Activated T-cell treated with anti-CD3 and anti-CD28 coated beads, Interleukin-2, amount 50 U/mL, for 4 hours (primary cell): Measurements from ENCODE around the gene DCN. TPM values are rescaled to one million over a fixed set of nuclear protein-coding genes. Genes with fewer than 3 reads are reported as not detected.

Source experiments
- ATAC-seq, 2 donors: fragments of 200-7000 bp; cut with Tn5 transposase; one replicate each; pipeline ENCODE4 v1.10.0; 2021
- DNase-seq: peaks from one replicate; pipeline ENCODE4 v3.0.0-alpha.2; 2020
- H3K27me3 Mint-ChIP-seq: one replicate; pipeline ENCODE4 v1.8.0; 2021; ENCODE audit warnings: low read depth, mixed read lengths
- H3K36me3 Mint-ChIP-seq: one replicate; pipeline ENCODE4 v1.8.0; 2022; ENCODE audit warnings: mixed read lengths; ENCODE audit not compliant: insufficient read depth
- H3K4me1 Mint-ChIP-seq: one replicate; pipeline ENCODE4 v1.8.0; 2021; ENCODE audit warnings: low read depth, mixed read lengths
- H3K4me3 Mint-ChIP-seq: one replicate; pipeline ENCODE4 v1.8.0; 2021; ENCODE audit warnings: mild to moderate bottlenecking, moderate library complexity, mixed read lengths
- H3K9me3 Mint-ChIP-seq: one replicate; pipeline ENCODE4 v1.8.0; 2021; ENCODE audit warnings: mixed read lengths
- total RNA-seq, 3 donors: library from RNA; stranded (reverse); gene quantifications; one replicate each; pipeline ENCODE4 v1.2.1, GENCODE V29; 2021

Gene DCN
- total RNA-seq, 3 donors from 2014 or later, result 1.6 to 4.0 (median 3.4) TPM

DNA sequence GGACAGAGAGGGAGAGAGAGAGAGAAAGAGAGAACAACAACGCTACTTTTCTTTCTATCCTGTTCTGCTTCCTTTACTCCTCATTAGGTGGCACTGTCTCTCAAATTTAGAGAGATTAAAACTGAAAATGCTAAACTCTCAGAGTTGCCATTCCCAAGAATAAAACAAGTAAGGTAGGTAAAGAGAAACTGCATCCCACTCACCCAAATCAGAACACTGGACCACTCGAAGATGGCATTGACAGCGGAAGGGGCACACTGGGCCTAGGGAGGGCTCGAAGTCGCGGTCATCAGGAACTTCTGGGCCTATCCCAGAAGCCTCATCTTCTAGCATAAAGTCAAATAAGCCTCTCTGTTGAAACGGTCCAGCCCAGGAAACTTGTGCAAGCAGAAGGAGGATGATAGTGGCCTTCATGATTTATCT is 4.5 kb downstream of the DCN start:
- ATAC-seq, result no peak
- no peak for DNase-seq
- H3K36me3 Mint-ChIP-seq, result no peaks in the 10 kb centered on the region
- H3K27me3 Mint-ChIP-seq, result no peaks in the 10 kb centered on the region
- no peak overlapping the region for H3K4me3 Mint-ChIP-seq
- no peaks in the 10 kb centered on the region for H3K4me1 Mint-ChIP-seq
- H3K9me3 Mint-ChIP-seq, result no peaks in the 10 kb centered on the region

DNA sequence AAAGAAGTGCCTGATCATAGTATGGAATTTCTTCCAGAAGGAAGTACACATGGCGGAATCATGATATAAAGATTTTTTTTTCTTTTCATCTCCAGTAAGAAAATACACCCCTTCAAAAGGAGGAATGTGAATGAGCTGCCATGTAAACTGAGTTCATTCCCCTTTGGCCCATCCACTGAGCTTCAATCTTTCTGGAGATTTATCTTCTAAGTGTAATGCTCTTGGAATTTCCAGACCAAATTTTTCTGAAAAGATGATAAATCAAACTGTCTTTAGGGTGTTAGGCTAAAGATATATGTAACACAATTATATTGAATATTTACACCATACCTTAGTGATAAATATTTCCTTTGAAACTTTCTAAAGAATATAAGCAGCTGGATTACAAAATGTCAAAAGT is 5.2 kb downstream of the DCN start:
- H3K27me3 Mint-ChIP-seq, result no peaks in the 10 kb centered on the region
- no peak for ATAC-seq
- H3K36me3 Mint-ChIP-seq, result no peaks in the 10 kb centered on the region
- DNase-seq, result no peak
- H3K4me3 Mint-ChIP-seq, result no peak overlapping the region
- H3K9me3 Mint-ChIP-seq, result no peaks in the 10 kb centered on the region
- H3K4me1 Mint-ChIP-seq, result no peaks in the 10 kb centered on the region

DNA sequence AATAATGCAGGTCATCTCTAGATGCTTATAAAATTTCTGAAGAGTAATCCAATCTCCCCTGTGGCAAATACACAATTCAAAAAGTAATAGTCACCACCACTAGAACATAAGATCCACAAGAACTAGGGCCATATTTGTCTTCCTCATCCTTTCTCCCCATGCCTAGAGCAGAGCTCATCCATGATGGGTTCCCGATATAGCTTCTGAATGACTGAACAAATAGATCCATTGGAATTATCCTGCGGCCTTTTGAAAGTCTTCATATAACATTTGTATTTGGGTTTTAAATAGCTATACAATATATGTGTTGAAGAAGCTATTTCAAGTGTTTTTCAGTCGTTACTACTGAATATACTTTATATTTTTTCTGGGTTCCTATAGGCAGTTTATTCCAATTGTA is 5.7 kb downstream of the DCN start:
- ATAC-seq (no peak), DNase-seq (no peak)
- Mint-ChIP-seq H3K4me3 (no peak overlapping the region), H3K36me3 (no peaks in the 10 kb centered on the region), H3K4me1 (no peaks in the 10 kb centered on the region), H3K9me3 (no peaks in the 10 kb centered on the region), H3K27me3 (no peaks in the 10 kb centered on the region)

DNA sequence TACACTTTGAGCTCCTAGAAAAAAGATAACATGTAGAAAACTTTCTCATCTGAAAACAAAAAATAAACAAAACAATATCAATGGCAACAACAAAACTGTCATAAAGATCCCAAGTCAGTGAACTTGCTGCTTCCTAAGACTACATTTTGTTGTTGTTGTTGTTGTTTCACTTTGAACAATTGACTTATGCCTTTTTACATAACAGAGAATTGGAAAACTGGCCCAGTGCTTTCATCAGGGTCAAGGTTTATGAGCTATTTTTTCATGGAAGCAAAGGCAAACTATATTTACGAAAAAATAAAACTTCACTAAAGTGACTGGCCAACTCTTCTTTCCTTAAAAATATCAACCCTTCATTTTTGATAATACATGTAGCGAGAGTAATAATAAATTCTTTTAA is 6.3 kb downstream of the DCN start:
- no peaks in the 10 kb centered on the region for H3K4me1 Mint-ChIP-seq
- H3K36me3 Mint-ChIP-seq, result no peaks in the 10 kb centered on the region
- no peak overlapping the region for H3K4me3 Mint-ChIP-seq
- no peaks in the 10 kb centered on the region for H3K27me3 Mint-ChIP-seq
- DNase-seq, result no peak
- H3K9me3 Mint-ChIP-seq, result no peaks in the 10 kb centered on the region
- ATAC-seq, result no peak

DNA sequence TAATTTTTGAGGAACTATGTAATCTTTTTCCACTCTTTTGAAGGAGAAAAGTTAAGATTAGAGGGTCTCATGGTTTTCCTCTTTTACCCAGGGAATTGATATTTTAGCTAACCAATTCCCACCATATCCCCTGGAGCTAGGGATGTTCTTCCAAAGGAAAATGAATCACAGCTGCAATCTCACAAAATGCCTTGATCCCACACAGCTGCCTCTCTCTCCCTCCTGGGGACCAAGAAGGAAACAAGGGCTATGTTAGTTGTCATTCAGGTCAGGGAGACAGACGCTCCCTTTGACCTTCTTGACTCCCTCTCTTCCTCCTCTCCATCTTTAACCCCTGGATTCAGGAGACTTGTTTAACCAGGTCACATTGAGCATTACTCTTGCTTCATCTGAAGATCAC is 9.5 kb downstream of the DCN start:
- no peak for DNase-seq
- Mint-ChIP-seq H3K4me3 (no peak overlapping the region), H3K9me3 (no peaks in the 10 kb centered on the region)

DNA sequence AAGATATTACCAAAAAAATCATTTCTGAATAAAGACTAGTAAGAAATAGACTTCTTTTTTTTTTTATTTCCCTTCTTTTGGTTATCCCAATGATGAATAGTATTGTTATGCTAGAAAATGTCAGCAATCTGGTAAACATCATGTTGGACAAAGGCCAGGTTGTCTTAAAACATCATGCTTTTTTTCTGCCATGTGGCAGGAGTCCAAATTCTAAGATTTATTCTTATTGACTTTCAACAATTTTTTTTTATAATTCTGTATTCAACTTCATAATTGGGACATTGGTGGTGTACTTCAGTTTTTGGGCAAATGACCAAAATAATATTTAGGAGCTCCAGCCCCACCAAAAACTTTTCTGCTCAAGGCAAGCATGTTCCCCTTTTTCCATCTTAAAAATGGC is 10.5 kb downstream of the DCN start:
- H3K36me3 Mint-ChIP-seq, result no peaks in the 10 kb centered on the region
- no peaks in the 10 kb centered on the region for H3K27me3 Mint-ChIP-seq
- no peaks in the 10 kb centered on the region for H3K9me3 Mint-ChIP-seq
- no peak for DNase-seq
- no peak overlapping the region for H3K4me3 Mint-ChIP-seq
- ATAC-seq, result no peak
- no peaks in the 10 kb centered on the region for H3K4me1 Mint-ChIP-seq

More for the DNA sequence above, 9.5 kb downstream of the DCN start:
- no peak for ATAC-seq
- H3K36me3 Mint-ChIP-seq, result no peaks in the 10 kb centered on the region
- no peaks in the 10 kb centered on the region for H3K4me1 Mint-ChIP-seq
- H3K27me3 Mint-ChIP-seq, result no peaks in the 10 kb centered on the region

DNA sequence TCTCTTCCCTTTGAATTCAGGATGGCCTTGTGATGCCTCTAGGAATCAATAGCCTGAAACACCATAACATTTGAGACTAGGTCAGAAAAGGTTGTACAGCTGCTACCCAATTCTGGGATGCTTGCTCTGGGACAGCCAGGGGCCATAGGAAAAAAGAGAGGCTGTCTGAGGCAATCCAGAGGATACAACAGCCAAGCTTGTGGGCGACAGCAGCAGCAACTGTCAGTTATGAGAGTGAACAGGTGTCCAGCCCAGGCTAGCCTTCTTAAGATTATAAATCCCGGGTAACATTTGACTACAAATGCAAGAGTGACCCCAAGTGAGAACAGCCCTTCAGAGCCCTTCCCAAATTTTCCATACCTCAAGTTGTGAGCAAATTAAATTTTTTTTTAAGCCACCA is 11.1 kb downstream of the DCN start:
- H3K4me3 Mint-ChIP-seq, result no peak overlapping the region
- ATAC-seq (no peak), DNase-seq (no peak)
- no peaks in the 10 kb centered on the region for H3K27me3 Mint-ChIP-seq
- H3K9me3 Mint-ChIP-seq, result no peaks in the 10 kb centered on the region
- H3K4me1 Mint-ChIP-seq, result no peaks in the 10 kb centered on the region
- H3K36me3 Mint-ChIP-seq, result no peaks in the 10 kb centered on the region

DNA sequence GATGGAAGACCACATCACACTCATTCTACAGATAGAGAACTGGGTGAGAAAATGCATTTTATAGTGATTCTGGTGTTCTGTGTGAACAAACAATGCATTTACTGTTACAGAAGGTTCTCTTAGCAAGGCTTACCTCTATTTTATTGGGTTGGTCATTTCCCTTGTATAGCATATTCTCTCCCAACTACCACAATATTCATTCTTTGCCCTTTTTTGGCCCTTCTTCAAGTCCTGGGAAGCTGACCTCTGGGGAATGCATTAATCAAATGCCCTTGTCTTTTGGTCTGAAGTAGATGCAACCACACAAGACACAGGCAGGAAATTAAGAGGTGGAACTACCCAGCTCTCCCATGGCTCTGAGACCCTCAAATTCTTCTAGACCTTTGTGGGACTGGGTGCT is 19.5 kb downstream of the DCN start:
- ATAC-seq (no peak), DNase-seq (no peak)
- Mint-ChIP-seq H3K36me3 (no peaks in the 10 kb centered on the region), H3K4me3 (no peak overlapping the region), H3K27me3 (peaks cover 2% of the 10 kb centered on the region), H3K9me3 (no peaks in the 10 kb centered on the region), H3K4me1 (no peaks in the 10 kb centered on the region)

DNA sequence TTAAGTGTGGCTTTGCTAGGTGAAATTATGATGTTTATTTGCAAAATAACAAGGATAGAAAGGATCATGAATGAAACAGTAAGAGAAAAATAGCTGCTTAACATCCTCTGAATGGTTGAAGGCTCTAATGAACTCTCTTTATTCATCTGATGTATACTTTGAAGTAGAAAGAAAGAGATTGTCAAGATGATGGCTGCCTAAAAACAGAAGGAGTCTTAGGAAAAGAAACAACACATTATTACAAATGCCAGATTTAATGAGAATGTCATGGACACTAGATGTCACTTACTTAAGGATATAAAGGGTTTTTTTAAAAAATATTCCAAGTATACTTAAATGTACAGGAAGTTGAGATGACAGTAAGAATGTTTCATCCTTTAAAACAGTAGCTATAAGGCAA is 21.6 kb downstream of the DCN start:
- ATAC-seq (no peak), DNase-seq (no peak)
- peaks cover 2% of the 10 kb centered on the region for H3K27me3 Mint-ChIP-seq
- no peak overlapping the region for H3K4me3 Mint-ChIP-seq
- H3K36me3 Mint-ChIP-seq, result no peaks in the 10 kb centered on the region
- no peaks in the 10 kb centered on the region for H3K9me3 Mint-ChIP-seq
- H3K4me1 Mint-ChIP-seq, result no peaks in the 10 kb centered on the region

DNA sequence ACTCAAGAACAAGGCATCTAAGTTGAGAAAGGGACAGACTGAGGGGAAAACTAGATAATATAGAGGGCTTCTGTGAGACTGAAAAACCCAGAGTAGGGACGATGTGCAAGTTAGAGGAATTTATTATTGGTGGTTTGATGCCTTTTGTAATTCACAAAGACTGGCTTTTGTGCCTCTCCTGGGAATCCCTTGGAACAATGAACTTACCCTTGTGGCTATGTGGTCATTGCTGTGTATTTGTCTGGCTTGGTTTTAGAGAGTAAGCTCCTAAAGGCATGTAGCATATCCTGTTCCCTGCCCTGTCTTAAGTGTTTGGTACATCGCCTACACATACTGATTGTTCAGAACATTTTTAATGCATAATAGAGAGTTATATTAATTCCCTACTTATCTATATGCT is 26.6 kb downstream of the DCN start:
- ATAC-seq (no peak), DNase-seq (no peak)
- H3K4me3 Mint-ChIP-seq, result no peak overlapping the region
- H3K36me3 Mint-ChIP-seq, result no peaks in the 10 kb centered on the region
- no peaks in the 10 kb centered on the region for H3K9me3 Mint-ChIP-seq
- no peaks in the 10 kb centered on the region for H3K4me1 Mint-ChIP-seq
- no peaks in the 10 kb centered on the region for H3K27me3 Mint-ChIP-seq

DNA sequence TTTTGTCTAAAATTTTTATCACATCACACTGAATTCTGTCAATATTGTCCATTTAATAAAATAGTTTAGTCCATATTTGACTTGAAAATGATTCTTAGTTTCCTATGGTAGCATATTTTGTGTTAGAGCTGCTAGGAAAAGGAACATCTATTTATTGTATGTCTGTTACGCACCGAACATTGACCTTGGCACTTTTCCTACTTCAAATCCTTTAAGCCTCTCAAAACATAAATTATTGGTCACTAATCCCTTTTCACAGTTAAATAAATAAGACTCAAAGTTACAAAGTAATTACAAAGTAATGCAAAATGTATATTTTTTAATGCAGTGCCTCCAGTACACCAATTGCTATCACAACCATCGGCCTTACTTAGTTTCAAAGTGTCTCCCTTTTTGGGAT is 28.5 kb downstream of the DCN start:
- Mint-ChIP-seq H3K4me3 (no peak overlapping the region), H3K36me3 (no peaks in the 10 kb centered on the region), H3K9me3 (no peaks in the 10 kb centered on the region), H3K4me1 (no peaks in the 10 kb centered on the region), H3K27me3 (no peaks in the 10 kb centered on the region)
- DNase-seq (no peak), ATAC-seq (no peak)

DNA sequence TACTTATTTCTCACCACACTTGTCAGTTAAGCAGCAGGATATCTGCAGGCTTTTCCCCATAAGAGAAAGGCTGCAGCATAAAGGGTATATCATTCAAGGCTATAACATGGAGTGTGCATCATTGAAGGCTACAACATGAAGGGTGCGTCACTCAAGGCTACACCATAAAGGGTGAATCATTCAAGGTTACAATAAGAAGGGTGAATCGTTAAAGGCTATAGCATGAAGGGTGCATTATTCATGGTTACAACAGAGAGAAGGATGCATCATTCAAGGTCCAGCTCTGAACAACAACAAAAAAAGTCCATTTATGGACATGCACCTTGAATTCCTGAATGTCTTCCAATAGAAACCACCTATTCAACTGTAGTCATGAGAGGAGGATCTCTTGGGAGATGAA is 38.6 kb downstream of the DCN start:
- DNase-seq (no peak), ATAC-seq (no peak)
- no peaks in the 10 kb centered on the region for H3K4me1 Mint-ChIP-seq
- peaks cover 7% of the 10 kb centered on the region for H3K27me3 Mint-ChIP-seq
- no peaks in the 10 kb centered on the region for H3K9me3 Mint-ChIP-seq
- no peaks in the 10 kb centered on the region for H3K36me3 Mint-ChIP-seq
- H3K4me3 Mint-ChIP-seq, result no peak overlapping the region

DNA sequence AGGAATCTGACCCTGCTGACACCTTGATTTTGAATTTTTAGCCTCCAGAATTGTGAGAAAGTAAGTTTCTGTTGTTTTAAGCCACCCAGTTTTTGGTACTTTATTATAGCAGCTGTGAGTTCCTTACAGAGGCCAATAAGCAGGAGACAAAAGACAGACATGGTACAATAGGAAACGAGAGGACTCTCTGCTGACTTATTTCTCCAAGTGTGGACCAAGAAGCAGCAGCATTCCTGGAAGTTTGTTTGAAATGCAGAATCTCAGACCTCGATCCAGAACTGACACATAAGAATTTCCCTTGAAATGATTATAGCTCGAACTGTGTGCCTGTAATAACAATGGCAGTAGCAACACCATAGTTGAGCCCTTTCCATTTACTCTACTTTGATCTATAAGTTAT is 39.4 kb downstream of the DCN start:
- ATAC-seq, result no peak
- Mint-ChIP-seq H3K4me1 (no peaks in the 10 kb centered on the region), H3K36me3 (no peaks in the 10 kb centered on the region), H3K4me3 (no peak overlapping the region), H3K9me3 (no peaks in the 10 kb centered on the region), H3K27me3 (peaks cover 7% of the 10 kb centered on the region)
- no peak for DNase-seq

DNA sequence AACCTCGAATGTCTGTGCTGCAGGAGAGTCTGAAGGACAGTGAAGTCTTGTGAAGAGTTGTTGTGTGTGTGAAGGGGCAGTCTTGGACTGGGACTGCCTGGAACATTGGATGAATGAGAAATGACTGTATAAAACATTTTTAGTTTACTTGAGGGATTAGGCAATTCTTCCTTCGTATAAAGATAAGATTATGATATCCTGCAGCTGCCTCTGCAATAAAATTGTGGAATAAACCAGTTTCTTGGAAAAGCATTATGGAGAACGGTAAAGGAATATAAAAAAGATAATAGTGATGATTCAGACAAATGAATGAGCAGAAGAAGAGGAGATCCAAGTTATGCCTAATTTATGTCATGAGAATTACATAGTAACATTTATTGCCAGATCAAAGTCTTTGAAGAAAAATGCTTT is 40.4 kb downstream of the DCN start:
- Mint-ChIP-seq H3K36me3 (no peaks in the 10 kb centered on the region), H3K4me1 (no peaks in the 10 kb centered on the region), H3K27me3 (peaks cover 7% of the 10 kb centered on the region), H3K4me3 (no peak overlapping the region), H3K9me3 (no peaks in the 10 kb centered on the region)
- ATAC-seq (no peak), DNase-seq (no peak)

DNA sequence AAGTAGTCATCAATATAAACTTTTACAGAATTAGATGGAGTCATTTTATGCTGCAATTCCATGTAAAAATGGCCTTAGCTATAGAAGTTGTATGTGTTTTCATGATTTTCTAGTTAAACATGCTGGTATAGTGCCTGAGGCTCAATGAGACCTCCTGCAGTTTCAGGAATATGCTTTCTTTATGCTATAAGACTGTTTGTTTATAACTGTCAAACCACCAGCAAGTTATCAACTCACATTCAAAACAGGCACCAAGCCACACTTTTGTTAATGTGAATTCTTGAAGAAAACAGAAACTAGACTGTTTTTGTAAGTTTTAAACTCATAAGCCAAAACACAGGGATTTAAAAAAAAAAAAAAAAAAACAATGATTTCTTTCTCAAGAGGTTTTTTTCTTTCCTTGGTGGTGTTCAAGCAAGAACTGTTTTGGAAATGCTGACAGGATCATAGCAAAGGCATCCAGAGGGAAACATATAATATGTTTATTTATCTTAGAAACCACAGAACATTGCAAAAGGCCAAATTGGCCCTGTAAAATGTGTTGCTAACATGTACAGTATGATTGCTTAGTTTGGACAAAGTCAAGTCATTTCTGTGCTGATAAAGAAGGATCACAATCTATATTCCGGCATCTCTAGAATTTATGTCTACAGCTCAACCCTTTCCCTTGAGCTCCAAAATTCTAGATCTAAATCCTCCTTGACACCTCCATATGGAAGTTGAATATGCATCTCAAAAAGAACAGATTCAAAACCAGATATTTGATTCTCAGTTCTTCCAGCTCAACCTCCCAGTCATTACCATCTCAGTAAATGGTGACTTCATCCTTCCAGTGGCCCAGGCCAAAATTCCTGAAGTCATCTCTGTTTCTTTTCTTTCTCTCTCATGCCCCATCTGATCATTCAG is 42.3 kb downstream of the DCN start:
- no peak for ATAC-seq
- H3K36me3 Mint-ChIP-seq, result no peaks in the 10 kb centered on the region
- H3K9me3 Mint-ChIP-seq, result no peaks in the 10 kb centered on the region
- no peak for DNase-seq
- H3K4me1 Mint-ChIP-seq, result no peaks in the 10 kb centered on the region
- peaks cover 8% of the 10 kb centered on the region for H3K27me3 Mint-ChIP-seq
- H3K4me3 Mint-ChIP-seq, result no peak overlapping the region
